ENCODE data around the gene GRAMD1A. TPM values are rescaled to one million over a fixed set of nuclear protein-coding genes. Genes with fewer than 3 reads are reported as not detected.

Gene GRAMD1A
- total RNA-seq, 2 donors from 2014 or later: 115 to 137 TPM

DNA sequence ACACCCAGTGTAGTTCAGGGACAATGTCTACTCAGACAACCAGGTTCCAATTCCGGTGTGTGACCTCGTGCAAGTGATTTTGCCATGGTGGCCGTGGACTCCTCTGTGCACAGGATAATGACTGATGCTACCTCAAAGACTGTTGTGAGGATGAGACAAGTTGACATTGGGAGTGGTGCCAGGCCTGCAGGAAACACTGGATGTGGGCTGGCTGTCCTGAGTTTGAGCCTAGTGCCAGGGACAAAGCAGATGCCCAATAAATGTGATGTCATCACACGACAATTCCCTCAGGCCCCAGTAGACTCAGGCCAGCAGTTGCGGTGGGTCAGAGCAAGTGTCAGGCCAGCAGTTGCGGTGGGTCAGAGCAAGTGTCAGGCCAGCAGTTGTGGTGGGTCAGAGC, 24.0 kb downstream of the GRAMD1A start:
- Histone ChIP-seq H3K9ac (ENCODE audit: extremely low read depth, low read length, poor library complexity, severe bottlenecking) (no peak overlapping the region), H3K27me3 (ENCODE audit: control insufficient read depth, insufficient read depth, low read length, poor library complexity, severe bottlenecking) (no peaks in the 10 kb centered on the region), H3K36me3 (ENCODE audit: control insufficient read depth, insufficient read depth, low read length) (peaks cover 77% of the 10 kb centered on the region), H3K27ac (ENCODE audit: low read depth, low read length) (no peak overlapping the region), H3K4me3 (ENCODE audit: low read length) (no peak overlapping the region), H3K4me1 (ENCODE audit: control insufficient read depth, insufficient read depth, low read length) (no peaks in the 10 kb centered on the region), H3K9me3 (ENCODE audit: control insufficient read depth, low read length) (no peaks in the 10 kb centered on the region)
- no peaks in the 10 kb centered on the region for H3K4me1 Mint-ChIP-seq
- peaks cover 76% of the 10 kb centered on the region for H3K36me3 Mint-ChIP-seq (ENCODE audit: low read depth)
- no peak for DNase-seq
- TF ChIP-seq, protein P1, sequence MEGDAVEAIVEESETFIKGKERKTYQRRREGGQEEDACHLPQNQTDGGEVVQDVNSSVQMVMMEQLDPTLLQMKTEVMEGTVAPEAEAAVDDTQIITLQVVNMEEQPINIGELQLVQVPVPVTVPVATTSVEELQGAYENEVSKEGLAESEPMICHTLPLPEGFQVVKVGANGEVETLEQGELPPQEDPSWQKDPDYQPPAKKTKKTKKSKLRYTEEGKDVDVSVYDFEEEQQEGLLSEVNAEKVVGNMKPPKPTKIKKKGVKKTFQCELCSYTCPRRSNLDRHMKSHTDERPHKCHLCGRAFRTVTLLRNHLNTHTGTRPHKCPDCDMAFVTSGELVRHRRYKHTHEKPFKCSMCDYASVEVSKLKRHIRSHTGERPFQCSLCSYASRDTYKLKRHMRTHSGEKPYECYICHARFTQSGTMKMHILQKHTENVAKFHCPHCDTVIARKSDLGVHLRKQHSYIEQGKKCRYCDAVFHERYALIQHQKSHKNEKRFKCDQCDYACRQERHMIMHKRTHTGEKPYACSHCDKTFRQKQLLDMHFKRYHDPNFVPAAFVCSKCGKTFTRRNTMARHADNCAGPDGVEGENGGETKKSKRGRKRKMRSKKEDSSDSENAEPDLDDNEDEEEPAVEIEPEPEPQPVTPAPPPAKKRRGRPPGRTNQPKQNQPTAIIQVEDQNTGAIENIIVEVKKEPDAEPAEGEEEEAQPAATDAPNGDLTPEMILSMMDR (conservative IDR thresholded peaks at IDR 0.05): no peak
- no peaks in the 10 kb centered on the region for H3K27me3 Mint-ChIP-seq (ENCODE audit: insufficient read depth)
- no peak overlapping the region for H3K4me3 Mint-ChIP-seq
- H3K9me3 Mint-ChIP-seq: no peaks in the 10 kb centered on the region
- peak overlapping the region; percentile 55 for H3K27ac Mint-ChIP-seq
- WGBS, 2 experiments (ENCODE audit: insufficient coverage in 1 of 2, insufficient read length in 1 of 2): 95 to 98% methylated on average over 5 to 6 of the region's 6 CpGs

DNA sequence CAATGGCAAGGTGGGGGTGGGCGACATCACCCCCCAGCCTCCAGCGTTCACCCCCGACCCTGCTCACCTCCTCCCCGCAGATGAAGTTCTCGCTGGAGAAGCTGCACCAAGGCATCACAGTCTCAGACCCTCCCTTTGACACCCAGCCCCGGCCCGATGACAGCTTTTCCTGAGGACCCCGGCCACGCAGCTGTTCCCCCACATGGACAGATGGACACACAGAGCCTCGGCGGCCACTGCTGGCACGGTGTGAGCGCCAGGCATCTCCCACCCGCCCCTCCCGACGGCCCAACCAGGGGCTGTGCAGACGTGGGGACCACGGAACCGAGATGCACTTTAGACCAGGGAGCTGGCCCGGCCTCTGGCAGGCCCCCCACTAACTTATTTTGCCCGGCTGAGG, 25.8 kb downstream of the GRAMD1A start:
- Mint-ChIP-seq H3K36me3 (ENCODE audit: low read depth) (peaks cover 63% of the 10 kb centered on the region), H3K27me3 (ENCODE audit: insufficient read depth) (peaks cover 4% of the 10 kb centered on the region), H3K9me3 (no peaks in the 10 kb centered on the region), H3K27ac (no peak overlapping the region), H3K4me3 (no peak overlapping the region), H3K4me1 (no peaks in the 10 kb centered on the region)
- peaks cover 58% of the 10 kb centered on the region for H3K36me3 ChIP-seq (ENCODE audit: control insufficient read depth, insufficient read depth, low read length)
- no peak for DNase-seq
- H3K9me3 ChIP-seq (ENCODE audit: control insufficient read depth, low read length): no peaks in the 10 kb centered on the region
- TF ChIP-seq, protein P1 (conservative IDR thresholded peaks at IDR 0.05): no peak
- H3K9ac ChIP-seq (ENCODE audit: extremely low read depth, low read length, poor library complexity, severe bottlenecking): no peak overlapping the region
- H3K4me1 ChIP-seq (ENCODE audit: control insufficient read depth, insufficient read depth, low read length): no peaks in the 10 kb centered on the region
- no peak overlapping the region for H3K27ac ChIP-seq (ENCODE audit: low read depth, low read length)
- no peak overlapping the region for H3K4me3 ChIP-seq (ENCODE audit: low read length)
- WGBS, 2 experiments (ENCODE audit: insufficient coverage in 1 of 2, insufficient read length in 1 of 2): 95% methylated on average over 4 to 21 of the region's 21 CpGs
- peaks cover 10% of the 10 kb centered on the region for H3K27me3 ChIP-seq (ENCODE audit: control insufficient read depth, insufficient read depth, low read length, poor library complexity, severe bottlenecking)

DNA sequence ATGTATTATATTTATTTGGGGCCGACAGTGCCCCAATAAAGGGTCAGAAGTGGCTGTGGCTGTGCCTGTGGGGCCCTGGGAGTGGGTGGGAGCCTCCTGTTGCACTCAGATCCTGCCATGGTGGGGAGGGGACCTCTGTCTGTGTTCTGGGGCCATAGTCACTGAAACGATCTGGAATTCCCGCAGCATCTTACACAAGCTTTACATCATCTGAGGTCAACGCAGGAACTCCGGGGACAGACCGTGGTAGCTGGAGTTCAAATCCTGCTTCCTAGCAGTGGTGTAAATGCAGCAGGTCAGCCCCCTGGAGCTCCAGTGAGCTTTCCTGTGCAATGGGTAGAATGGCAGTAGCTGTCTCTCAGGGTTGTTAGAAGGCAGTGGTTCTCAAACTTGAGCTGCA, 26.3 kb downstream of the GRAMD1A start:
- H3K36me3 Mint-ChIP-seq (ENCODE audit: low read depth): peaks cover 58% of the 10 kb centered on the region
- H3K4me1 ChIP-seq (ENCODE audit: control insufficient read depth, insufficient read depth, low read length): no peaks in the 10 kb centered on the region
- H3K9ac ChIP-seq (ENCODE audit: extremely low read depth, low read length, poor library complexity, severe bottlenecking): no peak overlapping the region
- peaks cover 54% of the 10 kb centered on the region for H3K36me3 ChIP-seq (ENCODE audit: control insufficient read depth, insufficient read depth, low read length)
- no peak overlapping the region for H3K4me3 ChIP-seq (ENCODE audit: low read length)
- peaks cover 15% of the 10 kb centered on the region for H3K27me3 ChIP-seq (ENCODE audit: control insufficient read depth, insufficient read depth, low read length, poor library complexity, severe bottlenecking)
- no peak overlapping the region for H3K27ac Mint-ChIP-seq
- no peak overlapping the region for H3K27ac ChIP-seq (ENCODE audit: low read depth, low read length)
- 87 to 93% methylated on average over 5 to 6 of the region's 6 CpGs for WGBS, 2 experiments (ENCODE audit: insufficient coverage in 1 of 2, insufficient read length in 1 of 2)
- no peak overlapping the region for H3K4me3 Mint-ChIP-seq
- peaks cover 4% of the 10 kb centered on the region for H3K4me1 Mint-ChIP-seq
- H3K27me3 Mint-ChIP-seq (ENCODE audit: insufficient read depth): peaks cover 8% of the 10 kb centered on the region
- H3K9me3 Mint-ChIP-seq: no peaks in the 10 kb centered on the region
- no peaks in the 10 kb centered on the region for H3K9me3 ChIP-seq (ENCODE audit: control insufficient read depth, low read length)
- no peak for DNase-seq
- TF ChIP-seq, protein P1 (conservative IDR thresholded peaks at IDR 0.05): no peak
